Measurements from ENCODE around the gene MAPK8IP1. TPM values are rescaled to one million over a fixed set of nuclear protein-coding genes. Genes with fewer than 3 reads are reported as not detected.

The MAPK8IP1 gene
- polyA plus RNA-seq, 2 of the 4 experiments (the other 2 are of a cell fraction): 2.6 to 5.8 TPM

DNA sequence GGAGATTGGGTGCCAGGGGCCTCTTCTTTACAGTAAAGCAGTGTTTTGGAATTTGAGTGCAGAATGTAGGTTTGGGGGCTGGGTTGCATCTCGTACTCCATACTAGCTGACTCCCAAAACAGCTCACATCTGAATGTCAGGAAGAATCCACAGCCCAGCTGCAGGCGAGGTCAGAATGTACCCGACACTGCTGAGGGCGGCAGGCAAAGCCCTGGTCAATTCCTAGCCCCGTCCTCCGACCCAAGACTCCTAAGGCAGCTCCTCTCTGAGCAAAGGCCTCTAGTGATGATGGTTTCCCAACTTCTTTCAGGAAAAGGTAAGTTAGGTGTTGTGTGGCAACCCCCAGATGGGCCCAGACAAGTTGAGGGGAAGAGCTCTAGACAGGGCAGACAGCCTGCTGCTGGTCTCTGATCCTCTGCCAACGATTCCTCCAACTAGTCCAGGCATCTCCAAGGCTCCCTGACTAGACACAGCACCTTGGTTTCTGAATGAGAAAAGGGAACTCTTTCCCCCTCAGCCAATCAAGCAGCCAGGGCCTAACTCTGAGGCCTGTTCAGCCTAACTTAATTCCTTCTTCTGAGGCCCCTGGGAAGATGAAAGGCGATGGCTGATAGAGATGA, 45.6 kb downstream of the MAPK8IP1 start:
- FAIRE-seq: no peak
- ATAC-seq: no peak

DNA sequence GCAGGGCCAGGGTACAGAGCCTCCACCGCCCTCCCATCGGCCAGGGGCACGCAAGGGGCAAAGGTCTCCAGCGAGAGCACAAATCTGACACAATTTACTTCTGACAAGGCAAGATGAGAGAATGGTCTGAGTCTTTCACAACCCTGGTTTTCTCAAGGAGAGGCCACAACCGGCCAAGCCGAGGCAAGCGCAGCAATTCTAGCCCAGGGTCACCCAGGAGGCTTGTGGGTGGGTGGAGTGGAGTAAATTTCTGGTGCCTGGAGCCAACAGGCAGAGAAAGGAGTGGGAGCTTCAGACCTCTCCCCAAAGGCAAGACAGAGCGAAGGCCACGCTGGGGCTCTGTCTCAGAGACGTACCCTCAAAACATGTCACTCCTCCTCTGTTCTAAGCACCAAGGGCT, 46.3 kb downstream of the MAPK8IP1 start:
- Histone ChIP-seq H3K9me3 (no peaks in the 10 kb centered on the region), H3K4me1 (peaks cover 11% of the 10 kb centered on the region), H3K27ac (no peak overlapping the region), H3K4me3 (no peak overlapping the region), H3K4me2 (no peak overlapping the region)
- DNase-seq (ENCODE audit: low read depth in 1 of 2, low spot score in 1 of 2) (no peak), ATAC-seq (no peak), FAIRE-seq (no peak)
- CTCF ChIA-PET: no interaction called here
- WGBS (ENCODE audit: missing lambda C conversion rate): 98% methylated on average over 10 of the region's 10 CpGs
- TF ChIP-seq JUNB (IDR thresholded peaks at IDR 0.05) (no peak), TP53 (CRISPR knock-in tag; IDR thresholded peaks at IDR 0.05) (no peak), HDAC2 (IDR thresholded peaks at IDR 0.05) (no peak), PHF8 (IDR thresholded peaks at IDR 0.05; ENCODE audit: borderline replicate concordance, low read depth) (no peak), NPAS2 (CRISPR knock-in tag; IDR thresholded peaks at IDR 0.05; ENCODE audit: borderline replicate concordance) (no peak), SMC3 (IDR thresholded peaks at IDR 0.05) (no peak), ZSCAN20 (CRISPR knock-in tag; IDR thresholded peaks at IDR 0.05) (no peak), KDM1A (IDR thresholded peaks at IDR 0.05; ENCODE audit: low read depth) (no peak)
- TF ChIP-seq, protein P1, sequence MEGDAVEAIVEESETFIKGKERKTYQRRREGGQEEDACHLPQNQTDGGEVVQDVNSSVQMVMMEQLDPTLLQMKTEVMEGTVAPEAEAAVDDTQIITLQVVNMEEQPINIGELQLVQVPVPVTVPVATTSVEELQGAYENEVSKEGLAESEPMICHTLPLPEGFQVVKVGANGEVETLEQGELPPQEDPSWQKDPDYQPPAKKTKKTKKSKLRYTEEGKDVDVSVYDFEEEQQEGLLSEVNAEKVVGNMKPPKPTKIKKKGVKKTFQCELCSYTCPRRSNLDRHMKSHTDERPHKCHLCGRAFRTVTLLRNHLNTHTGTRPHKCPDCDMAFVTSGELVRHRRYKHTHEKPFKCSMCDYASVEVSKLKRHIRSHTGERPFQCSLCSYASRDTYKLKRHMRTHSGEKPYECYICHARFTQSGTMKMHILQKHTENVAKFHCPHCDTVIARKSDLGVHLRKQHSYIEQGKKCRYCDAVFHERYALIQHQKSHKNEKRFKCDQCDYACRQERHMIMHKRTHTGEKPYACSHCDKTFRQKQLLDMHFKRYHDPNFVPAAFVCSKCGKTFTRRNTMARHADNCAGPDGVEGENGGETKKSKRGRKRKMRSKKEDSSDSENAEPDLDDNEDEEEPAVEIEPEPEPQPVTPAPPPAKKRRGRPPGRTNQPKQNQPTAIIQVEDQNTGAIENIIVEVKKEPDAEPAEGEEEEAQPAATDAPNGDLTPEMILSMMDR (IDR thresholded peaks at IDR 0.05): no peak
- TF ChIP-seq, protein P2, sequence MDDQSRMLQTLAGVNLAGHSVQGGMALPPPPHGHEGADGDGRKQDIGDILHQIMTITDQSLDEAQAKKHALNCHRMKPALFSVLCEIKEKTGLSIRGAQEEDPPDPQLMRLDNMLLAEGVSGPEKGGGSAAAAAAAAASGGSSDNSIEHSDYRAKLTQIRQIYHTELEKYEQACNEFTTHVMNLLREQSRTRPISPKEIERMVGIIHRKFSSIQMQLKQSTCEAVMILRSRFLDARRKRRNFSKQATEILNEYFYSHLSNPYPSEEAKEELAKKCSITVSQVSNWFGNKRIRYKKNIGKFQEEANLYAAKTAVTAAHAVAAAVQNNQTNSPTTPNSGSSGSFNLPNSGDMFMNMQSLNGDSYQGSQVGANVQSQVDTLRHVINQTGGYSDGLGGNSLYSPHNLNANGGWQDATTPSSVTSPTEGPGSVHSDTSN (IDR thresholded peaks at IDR 0.05): no peak
- TF ChIP-seq, protein P3, sequence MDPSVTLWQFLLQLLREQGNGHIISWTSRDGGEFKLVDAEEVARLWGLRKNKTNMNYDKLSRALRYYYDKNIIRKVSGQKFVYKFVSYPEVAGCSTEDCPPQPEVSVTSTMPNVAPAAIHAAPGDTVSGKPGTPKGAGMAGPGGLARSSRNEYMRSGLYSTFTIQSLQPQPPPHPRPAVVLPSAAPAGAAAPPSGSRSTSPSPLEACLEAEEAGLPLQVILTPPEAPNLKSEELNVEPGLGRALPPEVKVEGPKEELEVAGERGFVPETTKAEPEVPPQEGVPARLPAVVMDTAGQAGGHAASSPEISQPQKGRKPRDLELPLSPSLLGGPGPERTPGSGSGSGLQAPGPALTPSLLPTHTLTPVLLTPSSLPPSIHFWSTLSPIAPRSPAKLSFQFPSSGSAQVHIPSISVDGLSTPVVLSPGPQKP (IDR thresholded peaks at IDR 0.05; ENCODE audit: low read depth, low read length): no peak
- TF ChIP-seq, protein P4, sequence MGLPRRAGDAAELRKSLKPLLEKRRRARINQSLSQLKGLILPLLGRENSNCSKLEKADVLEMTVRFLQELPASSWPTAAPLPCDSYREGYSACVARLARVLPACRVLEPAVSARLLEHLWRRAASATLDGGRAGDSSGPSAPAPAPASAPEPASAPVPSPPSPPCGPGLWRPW (IDR thresholded peaks at IDR 0.05): no peak
- POLR2A ChIA-PET: no interaction called here

More for the DNA sequence above, 45.6 kb downstream of the MAPK8IP1 start:
- no peak overlapping the region for H3K27ac ChIP-seq
- POLR2A ChIA-PET: no interaction called here
- 86% methylated on average over 7 of the region's 8 CpGs for WGBS (ENCODE audit: missing lambda C conversion rate)
- CTCF ChIA-PET: interaction anchor here (0.8 to 0.9 kb wide), 3 partner anchors 9 to 59 kb away, joined by 3 read pairs; partner anchors contain the start of gene LARGE2
- no peak for DNase-seq (ENCODE audit: low read depth in 1 of 2, low spot score in 1 of 2)
- no peaks in the 10 kb centered on the region for H3K9me3 ChIP-seq
- no peak overlapping the region for H3K4me3 ChIP-seq
- H3K4me1 ChIP-seq: peaks cover 11% of the 10 kb centered on the region
- no peak overlapping the region for H3K4me2 ChIP-seq
- TF ChIP-seq CHD4 (IDR thresholded peaks at IDR 0.05; ENCODE audit: borderline replicate concordance) (no peak), POLR2A (IDR thresholded peaks at IDR 0.05; ENCODE audit: low read length) (no peak), HOXA7 (CRISPR knock-in tag; IDR thresholded peaks at IDR 0.05) (no peak), GATA3 (IDR thresholded peaks at IDR 0.05; ENCODE audit: borderline replicate concordance) (no peak), MAFK (IDR thresholded peaks at IDR 0.05; ENCODE audit: partially characterized antibody) (no peak), ESRRA (IDR thresholded peaks at IDR 0.05; ENCODE audit: borderline replicate concordance, low read length) (no peak), EHF (CRISPR knock-in tag; IDR thresholded peaks at IDR 0.05) (no peak), KDM5A (IDR thresholded peaks at IDR 0.05) (no peak), NFE2L2 (conservative IDR thresholded peaks at IDR 0.05; ENCODE audit: low read length) (no peak), CEBPB (IDR thresholded peaks at IDR 0.05) (no peak)

Measured in A549 (cell line).